SU-DHL-6 (cell line): ENCODE data around the gene IFIT1.

Source experiments
- H2AFZ ChIP-seq: fragments of 200-600 bp; sonication (generic); 2 replicates; pipeline ENCODE4 v1.6.1; 2014; ENCODE audit warnings: low read depth, mild to moderate bottlenecking, moderate library complexity, mixed read lengths, antibody characterized with exemption, low read length; ENCODE audit not compliant: severe bottlenecking
- H3F3A ChIP-seq: fragments of 200-600 bp; shearing (Covaris generic); 2 replicates; pipeline ENCODE4 v1.6.0; 2016; ENCODE audit warnings: antibody characterized with exemption, mild to moderate bottlenecking; ENCODE audit not compliant: insufficient read depth
- H3K27ac ChIP-seq: fragments of 200-600 bp; sonication (generic); 2 replicates; pipeline ENCODE4 v1.5.1; 2016; ENCODE audit warnings: low read depth, mild to moderate bottlenecking, low read length, moderate library complexity, mixed read lengths
- H3K27me3 ChIP-seq: fragments of 200-600 bp; sonication (generic), shearing (Covaris generic); 2 replicates; pipeline ENCODE4 v1.6.0; 2014; ENCODE audit warnings: mild to moderate bottlenecking, low read length
- H3K36me3 ChIP-seq: fragments of 200-600 bp; sonication (generic); 2 replicates; pipeline ENCODE4 v1.6.1; 2014; ENCODE audit warnings: mild to moderate bottlenecking, low read length, mixed read lengths
- H3K4me2 ChIP-seq: fragments of 300-600, 200-600 bp; shearing (Covaris generic), sonication (generic); 2 replicates; pipeline ENCODE4 v1.6.0; 2014; ENCODE audit warnings: low read length, low read depth, mild to moderate bottlenecking; ENCODE audit not compliant: poor library complexity, severe bottlenecking
- H3K4me3 ChIP-seq: fragments of 200-600 bp; sonication (generic); 2 replicates; pipeline ENCODE4 v1.5.1; 2014; ENCODE audit warnings: antibody characterized with exemption, low read length, mild to moderate bottlenecking, mixed read lengths; ENCODE audit not compliant: insufficient read depth, poor library complexity, severe bottlenecking
- H3K79me2 ChIP-seq: fragments of 200-600 bp; sonication (generic); 2 replicates; pipeline ENCODE4 v1.6.1; 2014; ENCODE audit warnings: mild to moderate bottlenecking, low read length, moderate library complexity; ENCODE audit not compliant: insufficient read depth
- H3K9ac ChIP-seq: fragments of 200-600 bp; sonication (generic); 2 replicates; pipeline ENCODE4 v1.7.0; 2014; ENCODE audit warnings: mild to moderate bottlenecking, low read length
- H3K9me2 ChIP-seq: fragments of 200-600 bp; sonication (generic); replicated peaks from 2 replicates; pipeline ENCODE4 v1.6.1; 2014; ENCODE audit warnings: low read length; ENCODE audit not compliant: insufficient read depth
- H3K9me3 ChIP-seq: fragments of 200-600 bp; sonication (generic); 2 replicates; pipeline ENCODE4 v1.6.1; 2014; ENCODE audit warnings: low read length, mixed read lengths; ENCODE audit not compliant: insufficient read depth
- H4K20me1 ChIP-seq: fragments of 200-600 bp; sonication (generic); 2 replicates; pipeline ENCODE4 v1.6.1; 2014; ENCODE audit warnings: low read depth, mild to moderate bottlenecking, antibody characterized with exemption, low read length, moderate library complexity, mixed read lengths
- EZH2phosphoT487 ChIP-seq: fragments of 200-600 bp; sonication (generic), shearing (Covaris generic); conservative IDR thresholded peaks from 2 replicates; pipeline ENCODE4 v1.6.1; 2018; ENCODE audit warnings: mild to moderate bottlenecking, antibody characterized with exemption, low read length, moderate library complexity, mixed read lengths
- TF ChIP-seq, protein P1 (sequence below): fragments of 200-600 bp; sonication (generic); IDR thresholded peaks from one replicate; pipeline ENCODE4 v1.5.1; 2017; ENCODE audit warnings: antibody characterized with exemption, mild to moderate bottlenecking, low read length, moderate library complexity; ENCODE audit not compliant: insufficient read depth, poor library complexity, severe bottlenecking

Gene IFIT1

GRCh38 chr10:89368129-89368528 is 24.3 kb upstream of the IFIT1 start:
- H3K79me2 ChIP-seq: no peaks in the 10 kb centered on the region
- no peak overlapping the region for H2AFZ ChIP-seq
- H3K36me3 ChIP-seq: no peaks in the 10 kb centered on the region
- no peaks in the 10 kb centered on the region for H3F3A ChIP-seq
- no peak overlapping the region for H3K4me3 ChIP-seq
- H3K4me2 ChIP-seq: no peak overlapping the region
- no peak overlapping the region for H3K9ac ChIP-seq
- TF ChIP-seq, protein P1, sequence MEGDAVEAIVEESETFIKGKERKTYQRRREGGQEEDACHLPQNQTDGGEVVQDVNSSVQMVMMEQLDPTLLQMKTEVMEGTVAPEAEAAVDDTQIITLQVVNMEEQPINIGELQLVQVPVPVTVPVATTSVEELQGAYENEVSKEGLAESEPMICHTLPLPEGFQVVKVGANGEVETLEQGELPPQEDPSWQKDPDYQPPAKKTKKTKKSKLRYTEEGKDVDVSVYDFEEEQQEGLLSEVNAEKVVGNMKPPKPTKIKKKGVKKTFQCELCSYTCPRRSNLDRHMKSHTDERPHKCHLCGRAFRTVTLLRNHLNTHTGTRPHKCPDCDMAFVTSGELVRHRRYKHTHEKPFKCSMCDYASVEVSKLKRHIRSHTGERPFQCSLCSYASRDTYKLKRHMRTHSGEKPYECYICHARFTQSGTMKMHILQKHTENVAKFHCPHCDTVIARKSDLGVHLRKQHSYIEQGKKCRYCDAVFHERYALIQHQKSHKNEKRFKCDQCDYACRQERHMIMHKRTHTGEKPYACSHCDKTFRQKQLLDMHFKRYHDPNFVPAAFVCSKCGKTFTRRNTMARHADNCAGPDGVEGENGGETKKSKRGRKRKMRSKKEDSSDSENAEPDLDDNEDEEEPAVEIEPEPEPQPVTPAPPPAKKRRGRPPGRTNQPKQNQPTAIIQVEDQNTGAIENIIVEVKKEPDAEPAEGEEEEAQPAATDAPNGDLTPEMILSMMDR: no peak
- TF ChIP-seq EZH2phosphoT487: no peak
- no peaks in the 10 kb centered on the region for H3K9me3 ChIP-seq
- H3K9me2 ChIP-seq: no peaks in the 10 kb centered on the region
- H4K20me1 ChIP-seq: no peaks in the 10 kb centered on the region
- H3K27me3 ChIP-seq: no peaks in the 10 kb centered on the region
- H3K27ac ChIP-seq: no peak overlapping the region

DNA sequence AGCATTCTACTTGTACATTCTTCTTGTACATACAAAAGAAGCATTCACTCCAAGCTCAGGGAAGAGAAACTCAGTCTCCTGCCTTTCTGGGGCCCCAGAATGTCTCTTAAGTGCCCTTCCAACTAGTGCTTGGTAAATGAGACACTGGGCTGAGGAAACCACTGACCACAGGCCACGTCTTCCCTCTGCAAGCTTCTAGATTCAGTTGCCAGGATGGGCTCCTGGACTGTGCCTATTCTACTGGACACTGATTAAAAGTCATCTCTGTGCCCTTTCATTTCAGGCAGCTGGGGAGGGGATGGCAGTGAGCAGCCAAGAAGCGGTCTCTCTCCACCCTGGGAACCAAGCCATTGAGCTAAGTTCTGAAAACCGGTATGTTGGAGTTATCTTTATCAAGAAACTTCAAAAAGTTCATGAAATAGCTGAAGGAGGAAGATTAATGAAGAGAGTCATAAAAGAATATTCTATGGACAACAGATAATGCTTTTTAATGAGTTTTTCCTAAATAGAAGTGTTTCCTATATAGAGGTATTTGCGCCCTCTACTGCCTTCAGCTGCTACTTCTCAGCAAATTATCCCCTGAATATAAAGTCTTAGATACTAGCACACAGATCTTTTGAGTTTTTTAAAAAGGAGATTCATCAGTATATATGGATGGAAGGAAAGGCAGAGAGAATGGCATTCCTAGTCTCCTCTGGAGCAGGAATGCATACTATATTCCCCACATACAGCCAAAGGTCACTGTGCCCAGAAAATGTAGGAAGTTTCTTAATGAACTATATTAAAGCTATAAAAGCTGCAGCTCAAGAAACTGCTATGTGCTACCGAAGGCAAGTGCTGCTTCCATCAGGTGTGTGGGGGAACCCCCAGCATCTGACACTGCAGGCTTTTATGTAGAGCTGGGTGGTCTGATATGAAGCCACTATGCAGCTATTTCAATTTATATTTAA is 23.0 kb upstream of the IFIT1 start:
- H3K27me3 ChIP-seq: no peaks in the 10 kb centered on the region
- no peak overlapping the region for H3K4me2 ChIP-seq
- H3K79me2 ChIP-seq: no peaks in the 10 kb centered on the region
- H3K9me3 ChIP-seq: no peaks in the 10 kb centered on the region
- no peaks in the 10 kb centered on the region for H3K36me3 ChIP-seq
- no peak overlapping the region for H3K27ac ChIP-seq
- H3K9me2 ChIP-seq: no peaks in the 10 kb centered on the region
- no peaks in the 10 kb centered on the region for H4K20me1 ChIP-seq
- no peak overlapping the region for H3K4me3 ChIP-seq
- no peaks in the 10 kb centered on the region for H3F3A ChIP-seq
- TF ChIP-seq, protein P1: peak; percentile 63
- no peak for TF ChIP-seq EZH2phosphoT487
- no peak overlapping the region for H3K9ac ChIP-seq
- H2AFZ ChIP-seq: no peak overlapping the region

- Histone ChIP-seq H3K4me2 (no peak overlapping the region), H3K9ac (no peak overlapping the region), H3K79me2 (no peaks in the 10 kb centered on the region), H3F3A (no peaks in the 10 kb centered on the region), H3K27ac (no peak overlapping the region), H3K9me2 (no peaks in the 10 kb centered on the region), H3K9me3 (no peaks in the 10 kb centered on the region), H3K4me3 (no peak overlapping the region), H3K36me3 (no peaks in the 10 kb centered on the region), H3K27me3 (no peaks in the 10 kb centered on the region), H4K20me1 (no peaks in the 10 kb centered on the region), H2AFZ (no peak overlapping the region)
- TF ChIP-seq, protein P1: no peak
- TF ChIP-seq EZH2phosphoT487: no peak
These were observed 21.3 kb upstream of the IFIT1 start for GRCh38 chr10:89371079-89371478.
